ENCODE results near the gene EPHB1. TPM values are rescaled to one million over a fixed set of nuclear protein-coding genes. Genes with fewer than 3 reads are reported as not detected.

EPHB1 gene
- total RNA-seq, 1 experiment from 2014 or later, result 0.11 TPM

GRCh38 chr3:134918441-134918840 is 123.4 kb downstream of the EPHB1 start:
- Histone ChIP-seq H3K27ac (ENCODE audit: low read depth, low read length, poor library complexity, severe bottlenecking) (no peak overlapping the region), H3K4me3 (ENCODE audit: low read depth, low read length, poor library complexity, severe bottlenecking) (no peak overlapping the region), H3K4me1 (ENCODE audit: insufficient read depth, low read length, poor library complexity, severe bottlenecking) (no peaks in the 10 kb centered on the region), H3K27me3 (replicated peaks; ENCODE audit: insufficient read depth, low read depth, low read length, poor library complexity) (no peaks in the 10 kb centered on the region), H3K9me3 (ENCODE audit: low read depth, low read length, poor library complexity, severe bottlenecking) (no peaks in the 10 kb centered on the region), H3K36me3 (ENCODE audit: insufficient read depth, low read length, poor library complexity, severe bottlenecking) (no peaks in the 10 kb centered on the region)
- intact Hi-C loops (cut with micrococcal nuclease; ENCODE audit: unreplicated experiment), result no loop called here
- CTCF ChIA-PET, result no interaction called here
- POLR2A ChIA-PET (ENCODE audit: low non-redundant PET), result no interaction called here
- BruUV-seq (replicated peaks), result no TSS peak
- no peak for TF ChIP-seq EZH2 (IDR thresholded peaks at IDR 0.05; ENCODE audit: borderline replicate concordance, low read depth, low read length, poor library complexity, severe bottlenecking)
- no peak for TF ChIP-seq CTCF (conservative IDR thresholded peaks at IDR 0.05; ENCODE audit: low read depth, low read length)
- DNase-seq (ENCODE audit: low spot score), result no peak

GRCh38 chr3:134922101-134922500 is 127.0 kb downstream of the EPHB1 start:
- CTCF ChIA-PET, result interaction anchor here (1.0 kb wide), 1 partner anchor 885 kb away, joined by 3 read pairs; no protein-coding TSS in a partner anchor

GRCh38 chr3:134922866-134923265 is 127.8 kb downstream of the EPHB1 start:
- Histone ChIP-seq H3K4me3 (ENCODE audit: low read depth, low read length, poor library complexity, severe bottlenecking) (no peak overlapping the region), H3K4me1 (ENCODE audit: insufficient read depth, low read length, poor library complexity, severe bottlenecking) (no peaks in the 10 kb centered on the region), H3K36me3 (ENCODE audit: insufficient read depth, low read length, poor library complexity, severe bottlenecking) (no peaks in the 10 kb centered on the region), H3K9me3 (ENCODE audit: low read depth, low read length, poor library complexity, severe bottlenecking) (no peaks in the 10 kb centered on the region), H3K27ac (ENCODE audit: low read depth, low read length, poor library complexity, severe bottlenecking) (no peak overlapping the region), H3K27me3 (replicated peaks; ENCODE audit: insufficient read depth, low read depth, low read length, poor library complexity) (no peaks in the 10 kb centered on the region)
- ChIA-PET POLR2A (ENCODE audit: low non-redundant PET) (no interaction called here), CTCF (interaction anchor here (1.0 kb wide), 1 partner anchor 884 kb away, joined by 3 read pairs; no protein-coding TSS in a partner anchor)
- intact Hi-C loops (cut with micrococcal nuclease; ENCODE audit: unreplicated experiment), result no loop called here
- no TSS peak for BruUV-seq (replicated peaks)
- DNase-seq (ENCODE audit: low spot score), result no peak
- no peak for TF ChIP-seq EZH2 (IDR thresholded peaks at IDR 0.05; ENCODE audit: borderline replicate concordance, low read depth, low read length, poor library complexity, severe bottlenecking)
- TF ChIP-seq CTCF (conservative IDR thresholded peaks at IDR 0.05; ENCODE audit: low read depth, low read length), result no peak

More at GRCh38 chr3:134922101-134922500, 127.0 kb downstream of the EPHB1 start:
- no peak for TF ChIP-seq CTCF (conservative IDR thresholded peaks at IDR 0.05; ENCODE audit: low read depth, low read length)
- TF ChIP-seq EZH2 (IDR thresholded peaks at IDR 0.05; ENCODE audit: borderline replicate concordance, low read depth, low read length, poor library complexity, severe bottlenecking), result no peak
- POLR2A ChIA-PET (ENCODE audit: low non-redundant PET), result no interaction called here
- no peaks in the 10 kb centered on the region for H3K9me3 ChIP-seq (ENCODE audit: low read depth, low read length, poor library complexity, severe bottlenecking)
- H3K4me1 ChIP-seq (ENCODE audit: insufficient read depth, low read length, poor library complexity, severe bottlenecking), result no peaks in the 10 kb centered on the region
- no peak overlapping the region for H3K27ac ChIP-seq (ENCODE audit: low read depth, low read length, poor library complexity, severe bottlenecking)
- no TSS peak for BruUV-seq (replicated peaks)
- H3K36me3 ChIP-seq (ENCODE audit: insufficient read depth, low read length, poor library complexity, severe bottlenecking), result no peaks in the 10 kb centered on the region
- H3K4me3 ChIP-seq (ENCODE audit: low read depth, low read length, poor library complexity, severe bottlenecking), result no peak overlapping the region
- intact Hi-C loops (cut with micrococcal nuclease; ENCODE audit: unreplicated experiment), result no loop called here
- H3K27me3 ChIP-seq (replicated peaks; ENCODE audit: insufficient read depth, low read depth, low read length, poor library complexity), result no peaks in the 10 kb centered on the region
- DNase-seq (ENCODE audit: low spot score), result no peak

Measured in A673 (cell line).